Esophagus muscularis mucosa (tissue), 3 donors: ENCODE results near the gene FAM124A.

ENCODE experiments used
- CTCF ChIP-seq, 3 experiments: fragments of 200-600 bp in 2 of 3; fragments of 450-650 bp in 1 of 3; sonication (generic) in 2 of 3; IDR thresholded peaks; one replicate each; pipeline ENCODE4 v1.5.1; 2017 to 2019; ENCODE audit warnings: antibody characterized with exemption in 3 of 3, mild to moderate bottlenecking in 2 of 3, moderate library complexity in 1 of 3
- EP300 ChIP-seq: sonication (generic); formaldehyde crosslinking; IDR thresholded peaks from one replicate; pipeline ENCODE4 v1.6.1; 2017; ENCODE audit warnings: antibody characterized with exemption

GRCh38 chr13:51297556-51297955 is 75.4 kb downstream of the FAM124A start:
- TF ChIP-seq CTCF (IDR thresholded peaks at IDR 0.05), result no peak
- TF ChIP-seq EP300, result no peak
